Cerebellar cortex (tissue), 1 donor: ENCODE data around the gene PSME1.
A peak's percentile ranks its signal among the peaks of the same experiment; 100 is the strongest.

Source experiments
- DNase-seq: peaks from one replicate; pipeline ENCODE4 v3.0.0-alpha.2; 2015; ENCODE audit warnings: low spot score

PSME1 gene

GRCh38 chr14:24135834-24136683 is at the start of gene PSME1:
Gene PSME1, plus strand, starts transcription at chr14:24136194. Its CDS starts 69 bp downstream, at chr14:24136263.
- DNase-seq: peak; percentile 94

GRCh38 chr14:24087004-24087403 is 49.0 kb upstream of the PSME1 start:
- DNase-seq: no peak

- no peak for DNase-seq
Observed at GRCh38 chr14:24088095-24088494, 47.9 kb upstream of the PSME1 start.

- no peak for DNase-seq
Observed at GRCh38 chr14:24089890-24090289, 46.1 kb upstream of the PSME1 start.

GRCh38 chr14:24092110-24092504 is 43.9 kb upstream of the PSME1 start:
- no peak for DNase-seq

GRCh38 chr14:24092505-24093206 is 43.3 kb upstream of the PSME1 start:
- no peak for DNase-seq

GRCh38 chr14:24093207-24093900 is 42.6 kb upstream of the PSME1 start:
- no peak for DNase-seq

- peak; percentile 88 for DNase-seq
Observed at GRCh38 chr14:24093901-24094840, 41.8 kb upstream of the PSME1 start, which contains the start of gene PCK2. Gene PCK2, plus strand, starts transcription at chr14:24094311. Its CDS starts 95 bp downstream, at chr14:24094406.

GRCh38 chr14:24094841-24095270 is 41.1 kb upstream of the PSME1 start:
- DNase-seq: no peak

- DNase-seq: peak; percentile 40
Observed at GRCh38 chr14:24095271-24096068, 40.5 kb upstream of the PSME1 start.

- DNase-seq: no peak
Observed at GRCh38 chr14:24096545-24097181, 39.3 kb upstream of the PSME1 start.

GRCh38 chr14:24098229-24098926 is 37.6 kb upstream of the PSME1 start:
- DNase-seq: no peak

- DNase-seq: no peak
Observed at GRCh38 chr14:24098927-24099813, 36.8 kb upstream of the PSME1 start.

GRCh38 chr14:24100197-24100981 is 35.6 kb upstream of the PSME1 start:
- no peak for DNase-seq

GRCh38 chr14:24100982-24101494 is 35.0 kb upstream of the PSME1 start:
- no peak for DNase-seq

- DNase-seq: no peak
Observed at GRCh38 chr14:24102357-24103048, 33.5 kb upstream of the PSME1 start.

GRCh38 chr14:24103451-24103850 is 32.5 kb upstream of the PSME1 start:
- no peak for DNase-seq
